Fibroblast of villous mesenchyme (primary cell): ENCODE results near the gene TRPC4AP. TPM values are rescaled to one million over a fixed set of nuclear protein-coding genes. Genes with fewer than 3 reads are reported as not detected.

Experiments
- DNase-seq: peaks from one replicate; pipeline ENCODE4 v3.0.0-alpha.2; 2010; ENCODE audit warnings: low read depth
- H3K4me3 ChIP-seq: 2 replicates; pipeline ENCODE4 v1.5.1; 2011; ENCODE audit warnings: low read depth, mild to moderate bottlenecking, low read length
- total RNA-seq: library from RNA; depleted of rRNA; stranded (reverse); fragments of >200 nt; gene quantifications from 2 replicates; pipeline ENCODE4 v1.2.3, GENCODE V29; 2012
- TF ChIP-seq, protein P1 (sequence below): IDR thresholded peaks from 2 replicates; pipeline ENCODE4 v1.5.1; 2012; ENCODE audit warnings: low read depth, mild to moderate bottlenecking, low read length; ENCODE audit not compliant: insufficient read depth

The TRPC4AP gene
- total RNA-seq, 1 donor, result 96.7 TPM

DNA sequence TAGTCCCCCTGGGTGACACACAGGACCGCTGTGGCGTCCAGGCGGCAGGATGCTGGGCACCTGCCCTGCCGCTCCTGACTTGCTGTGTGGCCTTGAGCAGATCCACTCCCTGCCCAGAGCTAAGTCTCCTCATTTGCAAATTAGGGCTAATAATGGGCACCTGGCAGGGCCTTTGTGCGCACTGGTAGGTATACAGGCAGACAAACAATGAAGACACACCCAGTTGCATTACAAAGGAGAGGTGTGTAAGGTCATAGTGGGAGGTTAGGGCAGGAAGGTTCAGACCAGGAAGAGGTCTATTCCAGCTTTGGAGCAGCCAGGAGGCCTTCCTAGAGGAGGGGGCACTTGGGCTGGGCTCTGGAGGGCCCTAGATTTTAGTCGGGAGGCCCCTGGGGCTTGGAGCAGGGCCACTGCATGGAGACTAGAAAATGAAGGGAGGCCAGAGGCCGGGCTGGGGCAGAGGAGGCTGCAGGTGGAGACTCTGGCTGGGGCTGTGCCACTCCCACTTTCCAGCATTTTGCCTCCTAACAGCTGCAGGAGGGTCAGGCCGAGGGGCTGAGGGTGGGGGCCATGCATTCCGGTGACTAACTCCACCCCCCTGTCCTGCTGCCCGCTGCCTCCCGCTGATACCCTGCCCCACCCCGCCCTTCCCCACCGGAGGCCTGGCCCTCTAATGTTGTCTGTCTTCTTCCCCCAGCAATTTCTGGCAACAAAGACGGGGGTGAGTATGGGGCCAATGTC, 108.4 kb downstream of the TRPC4AP start:
- TF ChIP-seq, protein P1, sequence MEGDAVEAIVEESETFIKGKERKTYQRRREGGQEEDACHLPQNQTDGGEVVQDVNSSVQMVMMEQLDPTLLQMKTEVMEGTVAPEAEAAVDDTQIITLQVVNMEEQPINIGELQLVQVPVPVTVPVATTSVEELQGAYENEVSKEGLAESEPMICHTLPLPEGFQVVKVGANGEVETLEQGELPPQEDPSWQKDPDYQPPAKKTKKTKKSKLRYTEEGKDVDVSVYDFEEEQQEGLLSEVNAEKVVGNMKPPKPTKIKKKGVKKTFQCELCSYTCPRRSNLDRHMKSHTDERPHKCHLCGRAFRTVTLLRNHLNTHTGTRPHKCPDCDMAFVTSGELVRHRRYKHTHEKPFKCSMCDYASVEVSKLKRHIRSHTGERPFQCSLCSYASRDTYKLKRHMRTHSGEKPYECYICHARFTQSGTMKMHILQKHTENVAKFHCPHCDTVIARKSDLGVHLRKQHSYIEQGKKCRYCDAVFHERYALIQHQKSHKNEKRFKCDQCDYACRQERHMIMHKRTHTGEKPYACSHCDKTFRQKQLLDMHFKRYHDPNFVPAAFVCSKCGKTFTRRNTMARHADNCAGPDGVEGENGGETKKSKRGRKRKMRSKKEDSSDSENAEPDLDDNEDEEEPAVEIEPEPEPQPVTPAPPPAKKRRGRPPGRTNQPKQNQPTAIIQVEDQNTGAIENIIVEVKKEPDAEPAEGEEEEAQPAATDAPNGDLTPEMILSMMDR, result no peak
- no peak overlapping the region for H3K4me3 ChIP-seq
- DNase-seq, result no peak

DNA sequence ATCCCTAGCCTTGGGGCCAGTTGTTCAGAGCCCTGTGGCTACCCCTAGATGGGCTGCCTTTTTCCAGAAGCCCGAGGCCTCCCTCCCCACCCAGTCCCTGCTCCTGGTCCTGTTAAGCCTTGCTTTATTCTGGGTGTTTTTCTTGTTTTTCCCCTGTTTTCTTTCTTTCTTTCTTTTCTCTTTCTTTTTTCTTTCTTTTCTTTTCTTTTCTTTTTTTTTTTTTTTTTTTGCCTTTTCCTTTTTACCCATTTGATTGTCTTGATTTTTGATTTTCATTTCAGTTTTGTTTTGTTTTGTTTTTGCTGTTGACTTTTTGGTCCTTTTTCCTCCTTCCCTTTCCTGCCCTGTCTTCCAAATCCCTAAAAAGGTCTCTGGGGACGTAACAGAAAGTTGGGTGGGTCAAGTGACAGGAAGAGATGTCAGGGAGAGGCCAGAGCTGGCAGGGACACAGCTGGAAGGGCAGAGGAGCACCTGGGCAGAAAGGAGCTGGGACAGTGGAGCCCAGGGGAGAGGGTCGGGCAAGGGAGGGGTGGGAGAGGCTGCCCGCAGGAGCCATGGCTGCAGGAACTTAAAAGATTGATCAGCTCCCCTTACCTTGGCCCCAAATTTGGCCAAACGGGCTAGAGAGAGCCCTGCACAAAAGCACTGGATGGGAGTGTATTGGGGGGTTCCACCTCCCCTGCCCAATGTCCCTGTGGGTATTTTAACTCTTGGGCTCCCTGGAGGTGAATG, 109.4 kb downstream of the TRPC4AP start:
- DNase-seq, result no peak
- TF ChIP-seq, protein P1, result no peak
- no peak overlapping the region for H3K4me3 ChIP-seq

DNA sequence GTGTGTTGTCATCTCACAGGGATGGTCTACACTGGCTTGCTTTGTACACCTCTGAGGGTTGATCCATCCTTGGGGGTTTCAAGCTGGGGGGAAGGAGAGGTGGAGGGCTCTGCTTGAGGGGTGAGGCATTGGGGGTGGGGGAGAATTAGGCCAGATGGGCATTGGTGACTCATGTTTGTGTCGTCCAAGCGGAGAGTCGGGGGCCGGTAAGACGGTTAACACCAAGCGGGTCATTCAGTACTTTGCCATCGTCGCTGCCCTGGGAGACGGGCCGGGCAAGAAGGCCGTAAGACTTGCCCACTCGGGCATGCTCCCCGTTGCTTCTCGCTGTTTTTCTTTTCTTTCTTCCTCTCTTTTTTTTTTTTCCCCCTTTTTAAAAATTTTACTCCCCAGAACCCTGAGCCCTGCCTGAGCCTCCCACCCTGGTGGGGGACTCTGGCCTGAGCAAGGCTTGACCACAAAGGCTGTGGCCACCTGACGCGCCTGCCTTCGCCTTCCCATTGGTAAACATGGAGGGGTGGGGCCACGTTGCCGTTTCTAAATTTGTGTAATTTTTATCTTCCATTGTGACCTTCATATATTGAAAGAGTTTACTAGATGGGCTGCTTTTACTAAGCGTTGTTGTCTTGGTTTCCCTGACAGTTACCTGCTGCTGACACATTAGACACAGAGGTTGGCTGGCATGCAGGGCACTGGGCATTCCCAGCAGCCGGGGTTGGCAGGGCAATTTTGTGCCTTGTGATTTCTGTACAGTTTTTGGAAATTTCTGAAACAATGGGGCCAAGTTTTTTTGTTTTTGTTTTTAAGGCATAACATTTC, 110.1 kb downstream of the TRPC4AP start:
- H3K4me3 ChIP-seq, result no peak overlapping the region
- no peak for DNase-seq
- TF ChIP-seq, protein P1, result no peak

DNA sequence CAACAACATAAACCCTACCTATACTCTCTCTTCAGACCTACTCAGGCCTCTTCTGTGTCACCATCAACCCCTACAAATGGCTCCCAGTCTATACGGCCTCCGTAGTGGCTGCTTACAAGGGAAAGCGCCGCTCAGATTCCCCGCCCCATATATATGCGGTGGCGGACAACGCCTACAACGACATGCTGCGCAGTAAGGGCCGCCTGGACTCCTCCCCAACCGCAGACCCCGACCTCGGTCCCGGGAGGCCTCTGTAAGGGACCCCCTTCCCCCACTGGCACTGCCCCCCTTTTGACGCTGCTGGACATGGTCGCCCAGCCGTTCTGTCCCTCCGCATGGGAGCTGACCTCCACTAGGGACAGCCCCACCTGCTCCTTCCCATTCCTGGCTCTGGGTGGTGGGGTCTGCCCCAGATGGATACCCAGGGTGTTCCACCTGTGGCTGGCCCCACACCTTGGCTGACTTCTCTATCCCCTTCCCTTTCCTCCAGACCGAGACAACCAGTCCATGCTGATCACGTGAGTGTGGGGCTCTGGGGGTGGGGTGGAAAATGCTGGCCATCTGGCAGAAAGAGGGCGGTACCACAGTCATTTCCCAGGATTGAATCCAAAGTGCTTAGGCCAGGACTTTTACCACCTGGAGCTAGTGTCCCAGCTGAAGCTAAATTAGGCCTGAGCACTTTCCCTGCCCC, 111.9 kb downstream of the TRPC4AP start:
- TF ChIP-seq, protein P1, result no peak
- DNase-seq, result peak; percentile 58

DNA sequence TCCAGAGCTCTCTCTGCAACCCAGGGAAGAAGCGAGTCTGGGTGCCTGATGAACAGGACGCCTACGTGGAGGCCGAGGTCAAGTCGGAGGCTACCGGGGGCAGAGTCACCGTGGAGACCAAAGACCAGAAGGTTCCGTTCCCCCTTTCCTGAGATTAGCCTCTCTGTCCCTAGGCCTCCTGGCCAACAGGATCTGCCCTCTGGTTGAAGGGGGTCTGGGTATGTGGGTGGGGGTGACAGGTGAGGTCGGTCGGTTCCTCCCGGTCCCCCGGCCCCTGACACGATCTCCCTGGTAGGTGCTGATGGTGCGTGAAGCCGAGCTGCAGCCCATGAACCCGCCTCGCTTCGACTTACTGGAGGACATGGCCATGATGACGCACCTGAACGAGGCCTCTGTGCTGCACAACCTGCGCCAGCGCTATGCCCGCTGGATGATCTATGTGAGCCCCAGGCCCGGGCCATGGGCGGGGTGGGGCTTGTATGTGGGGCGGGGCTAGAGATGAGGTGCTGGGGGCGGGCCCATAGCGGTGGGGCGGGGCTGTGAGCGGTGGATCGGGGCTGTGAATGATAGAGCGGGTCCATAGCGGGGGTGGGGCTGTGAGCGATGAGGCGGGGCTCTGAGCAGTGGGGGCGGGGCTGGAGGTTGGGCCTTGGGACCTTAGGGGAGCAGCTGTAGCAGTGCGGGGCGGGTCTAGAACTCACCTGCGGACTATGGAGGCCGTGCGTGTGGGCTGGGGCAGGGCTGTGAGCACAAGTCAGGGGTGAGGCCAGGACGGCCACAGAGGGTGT, 113.0 kb downstream of the TRPC4AP start:
- no peak overlapping the region for H3K4me3 ChIP-seq
- no peak for DNase-seq
- TF ChIP-seq, protein P1, result no peak

More for the DNA sequence above, 111.9 kb downstream of the TRPC4AP start:
- H3K4me3 ChIP-seq, result no peak overlapping the region
